ENCODE results near the gene PITPNB. TPM values are rescaled to one million over a fixed set of nuclear protein-coding genes. Genes with fewer than 3 reads are reported as not detected.

PITPNB gene
- total RNA-seq, 4 donors from 2014 or later = 28.0 to 48.2 (median 40.3) TPM

DNA sequence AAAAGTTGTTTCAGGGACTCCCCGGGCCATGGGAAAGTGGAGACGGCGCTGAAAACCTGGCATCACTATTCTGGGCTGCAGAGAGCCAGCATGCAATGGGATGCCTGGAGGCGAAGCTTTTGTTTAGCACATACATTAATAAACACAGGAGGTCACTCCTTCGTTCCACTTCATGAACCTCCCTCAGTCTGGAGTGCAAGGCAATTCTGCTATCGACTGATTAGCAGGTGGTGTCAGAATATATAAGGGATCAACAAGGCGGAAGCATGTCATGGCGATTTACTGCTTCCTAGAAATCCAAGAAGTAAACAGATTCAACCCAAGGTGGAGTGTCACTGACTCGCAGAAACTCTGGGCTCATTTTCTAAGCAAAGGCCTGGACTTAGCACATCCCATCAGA, 72.1 kb downstream of the PITPNB start:
- 77 to 92% methylated on average over 3 to 9 of the region's 9 CpGs for WGBS, 2 donors (ENCODE audit: low coverage in 1 of 2)
- DNase-seq = no peak
- TF ChIP-seq POLR2A (IDR thresholded peaks at IDR 0.05) (no peak), POLR2AphosphoS5 (IDR thresholded peaks at IDR 0.05) (no peak), EP300 (IDR thresholded peaks at IDR 0.05; ENCODE audit: low read depth) (no peak)
- TF ChIP-seq, protein P1, sequence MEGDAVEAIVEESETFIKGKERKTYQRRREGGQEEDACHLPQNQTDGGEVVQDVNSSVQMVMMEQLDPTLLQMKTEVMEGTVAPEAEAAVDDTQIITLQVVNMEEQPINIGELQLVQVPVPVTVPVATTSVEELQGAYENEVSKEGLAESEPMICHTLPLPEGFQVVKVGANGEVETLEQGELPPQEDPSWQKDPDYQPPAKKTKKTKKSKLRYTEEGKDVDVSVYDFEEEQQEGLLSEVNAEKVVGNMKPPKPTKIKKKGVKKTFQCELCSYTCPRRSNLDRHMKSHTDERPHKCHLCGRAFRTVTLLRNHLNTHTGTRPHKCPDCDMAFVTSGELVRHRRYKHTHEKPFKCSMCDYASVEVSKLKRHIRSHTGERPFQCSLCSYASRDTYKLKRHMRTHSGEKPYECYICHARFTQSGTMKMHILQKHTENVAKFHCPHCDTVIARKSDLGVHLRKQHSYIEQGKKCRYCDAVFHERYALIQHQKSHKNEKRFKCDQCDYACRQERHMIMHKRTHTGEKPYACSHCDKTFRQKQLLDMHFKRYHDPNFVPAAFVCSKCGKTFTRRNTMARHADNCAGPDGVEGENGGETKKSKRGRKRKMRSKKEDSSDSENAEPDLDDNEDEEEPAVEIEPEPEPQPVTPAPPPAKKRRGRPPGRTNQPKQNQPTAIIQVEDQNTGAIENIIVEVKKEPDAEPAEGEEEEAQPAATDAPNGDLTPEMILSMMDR (IDR thresholded peaks at IDR 0.05) = no peak
- H3K4me3 ChIP-seq = no peak overlapping the region
- H3K4me1 ChIP-seq = peaks cover 0 to 11% (median 0%) of the 10 kb centered on the region in 4 donors
- no peaks in the 10 kb centered on the region for H3K27me3 ChIP-seq
- intact Hi-C loops (cut with DNase I; ENCODE audit: low total_unique reads) = no loop called here
- in situ Hi-C loops (cut with MboI; ENCODE audit: low pct_ligation_motif_present in 1 of 4, low pct_unique_long_range_greater_than_20kb in 1 of 4, low sequenced_read_pairs in 3 of 4) = no loop called here
- H3K36me3 ChIP-seq = peaks cover 0 to 4% (median 0%) of the 10 kb centered on the region in 4 donors
- H3K27ac ChIP-seq = no peak overlapping the region
- H3K9me3 ChIP-seq = no peaks in the 10 kb centered on the region

DNA sequence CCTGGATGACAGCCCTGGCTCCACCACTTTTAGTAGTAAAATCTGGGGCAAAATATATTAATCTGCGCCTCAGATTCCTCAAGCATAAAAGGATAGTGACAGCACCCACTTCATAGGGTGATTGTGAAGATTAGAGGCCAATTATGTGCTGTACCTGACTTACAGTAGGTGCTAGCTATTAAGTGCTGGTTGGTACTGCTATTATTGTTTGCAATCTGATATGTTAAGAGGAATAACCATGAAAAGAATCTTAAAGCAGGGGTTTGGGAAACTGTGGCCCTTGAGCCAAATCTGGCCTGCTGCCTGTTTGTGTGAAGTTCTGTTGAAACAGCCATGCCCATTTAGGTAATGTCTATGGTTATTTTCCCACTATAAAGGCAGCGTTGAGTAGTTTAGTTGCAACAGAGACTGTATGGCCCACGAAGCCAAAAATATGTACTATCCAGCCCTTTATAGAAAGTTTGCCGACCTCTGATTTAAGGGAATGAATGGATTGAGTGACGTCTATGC, 72.8 kb downstream of the PITPNB start:
- no peak for DNase-seq
- no peaks in the 10 kb centered on the region for H3K27me3 ChIP-seq
- no peaks in the 10 kb centered on the region for H3K36me3 ChIP-seq
- 76 to 92% methylated on average over 5 of the region's 5 CpGs for WGBS, 2 donors (ENCODE audit: low coverage in 1 of 2)
- no peaks in the 10 kb centered on the region for H3K9me3 ChIP-seq
- TF ChIP-seq POLR2A (IDR thresholded peaks at IDR 0.05) (no peak), EP300 (IDR thresholded peaks at IDR 0.05; ENCODE audit: low read depth) (no peak), POLR2AphosphoS5 (IDR thresholded peaks at IDR 0.05) (no peak)
- TF ChIP-seq, protein P1 (IDR thresholded peaks at IDR 0.05) = no peak
- in situ Hi-C loops (cut with MboI; ENCODE audit: low pct_ligation_motif_present in 1 of 4, low pct_unique_long_range_greater_than_20kb in 1 of 4, low sequenced_read_pairs in 3 of 4) (no loop called here), intact Hi-C loops (cut with DNase I; ENCODE audit: low total_unique reads) (no loop called here)
- H3K4me1 ChIP-seq = peaks cover 0 to 11% (median 0%) of the 10 kb centered on the region in 4 donors
- no peak overlapping the region for H3K4me3 ChIP-seq
- no peak overlapping the region for H3K27ac ChIP-seq

DNA sequence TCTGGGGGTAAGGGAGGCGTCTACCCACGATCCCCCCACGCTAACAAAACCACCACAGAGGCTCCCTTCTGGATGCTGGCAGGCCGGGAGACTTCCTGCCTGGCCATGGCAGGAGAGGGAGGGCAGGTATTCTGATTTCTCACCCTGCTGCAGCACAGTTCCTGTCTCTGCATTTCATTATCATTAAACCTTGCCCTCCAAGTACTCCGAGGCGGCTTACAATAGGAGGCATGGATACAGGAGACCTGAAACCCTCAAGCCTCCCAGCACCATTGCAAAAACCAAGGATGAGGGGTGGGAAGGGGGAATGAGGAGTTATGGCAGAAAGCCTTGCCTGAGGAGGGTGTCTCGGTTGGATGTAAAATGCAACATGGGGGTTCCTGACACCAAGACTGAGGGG, 73.4 kb downstream of the PITPNB start:
- H3K36me3 ChIP-seq = no peaks in the 10 kb centered on the region
- DNase-seq = no peak
- no peaks in the 10 kb centered on the region for H3K9me3 ChIP-seq
- intact Hi-C loops (cut with DNase I; ENCODE audit: low total_unique reads) = no loop called here
- H3K27me3 ChIP-seq = no peaks in the 10 kb centered on the region
- no peak overlapping the region for H3K4me3 ChIP-seq
- no peak overlapping the region for H3K27ac ChIP-seq
- 87 to 93% methylated on average over 3 to 7 of the region's 7 CpGs for WGBS, 2 donors (ENCODE audit: low coverage in 1 of 2)
- TF ChIP-seq POLR2A (IDR thresholded peaks at IDR 0.05) (no peak), POLR2AphosphoS5 (IDR thresholded peaks at IDR 0.05) (no peak), EP300 (IDR thresholded peaks at IDR 0.05; ENCODE audit: low read depth) (no peak)
- TF ChIP-seq, protein P1 (IDR thresholded peaks at IDR 0.05) = no peak
- peaks cover 0 to 11% (median 0%) of the 10 kb centered on the region in 4 donors for H3K4me1 ChIP-seq
- in situ Hi-C loops (cut with MboI; ENCODE audit: low pct_ligation_motif_present in 1 of 4, low pct_unique_long_range_greater_than_20kb in 1 of 4, low sequenced_read_pairs in 3 of 4) = no loop called here

DNA sequence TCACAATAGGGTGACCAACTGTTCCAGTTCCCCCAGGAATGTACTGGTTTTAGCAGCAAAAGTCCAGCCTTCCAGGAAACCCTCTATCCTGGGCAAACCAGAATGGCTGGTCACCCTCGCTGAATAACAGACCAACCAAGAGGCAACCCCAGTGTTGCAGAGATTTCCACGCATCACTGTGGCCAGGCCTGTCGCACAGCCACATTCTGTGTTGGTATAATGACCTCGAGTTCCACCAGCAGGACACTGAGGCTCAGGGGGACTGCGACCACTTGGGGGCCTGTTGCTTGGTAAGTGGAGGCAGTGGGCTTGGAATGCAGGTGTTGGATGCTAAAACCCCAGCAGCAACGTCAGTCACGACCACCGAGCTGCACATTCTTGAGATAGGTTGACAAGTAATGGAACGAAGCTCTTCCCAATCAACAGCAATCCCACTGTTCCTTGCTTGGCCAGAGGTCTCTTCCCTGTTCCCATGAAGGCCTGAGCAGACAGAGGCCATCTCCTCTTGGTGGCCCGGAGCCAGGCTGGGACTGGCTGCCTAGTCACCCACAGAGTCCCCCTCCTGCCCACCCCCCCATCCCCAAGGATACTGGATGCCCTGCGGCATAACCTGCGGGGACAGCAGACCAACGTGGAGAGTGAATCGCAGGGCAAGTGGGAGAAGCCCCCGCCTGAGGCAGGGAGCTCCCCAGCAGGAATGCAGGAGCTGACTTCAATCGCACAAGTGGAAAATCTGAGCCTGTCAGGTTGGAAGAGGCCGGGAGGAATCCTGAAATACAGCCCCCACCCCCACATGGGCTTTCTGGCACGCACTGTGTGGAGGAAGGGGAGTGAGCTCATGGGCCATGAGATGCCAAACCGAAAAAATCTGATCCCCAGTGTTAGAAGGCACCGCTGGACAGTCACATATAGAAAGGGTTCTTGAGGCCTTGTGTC, 74.1 kb downstream of the PITPNB start:
- H3K4me3 ChIP-seq = no peak overlapping the region
- in situ Hi-C loops (cut with MboI; ENCODE audit: low pct_ligation_motif_present in 1 of 4, low pct_unique_long_range_greater_than_20kb in 1 of 4, low sequenced_read_pairs in 3 of 4) = no loop called here
- 91% methylated on average over 20 of the region's 20 CpGs; no CpG with 5 or more reads in 1 of the 2 donors for WGBS, 2 donors (ENCODE audit: low coverage in 1 of 2)
- intact Hi-C loops (cut with DNase I; ENCODE audit: low total_unique reads) = no loop called here
- no peaks in the 10 kb centered on the region for H3K9me3 ChIP-seq
- H3K27me3 ChIP-seq = no peaks in the 10 kb centered on the region
- H3K36me3 ChIP-seq = no peaks in the 10 kb centered on the region
- no peak overlapping the region for H3K27ac ChIP-seq
- TF ChIP-seq POLR2A (IDR thresholded peaks at IDR 0.05) (no peak), POLR2AphosphoS5 (IDR thresholded peaks at IDR 0.05) (no peak)
- DNase-seq = no peak
- peaks cover 0 to 5% (median 0%) of the 10 kb centered on the region in 4 donors for H3K4me1 ChIP-seq
